SK-N-SH (cell line): ENCODE measurements around the gene RPL5. TPM values are rescaled to one million over a fixed set of nuclear protein-coding genes. Genes with fewer than 3 reads are reported as not detected.

Experiments
- CTCF ChIA-PET: fragments of 300-600, 350-600 bp; formaldehyde crosslinking; extraction: SDS; loops from one replicate; lab custom pipeline; 2021; lab: Yijun Ruan, JAX
- POLR2A ChIA-PET: fragments of 350-600 bp; sonication (Branson Sonifier 250); formaldehyde crosslinking; extraction: SDS; loops from one replicate; lab custom pipeline; 2020; ENCODE audit warnings: antibody characterized with exemption, inconsistent platforms; lab: Yijun Ruan, JAX
- DNase-seq: peaks from one replicate; pipeline ENCODE4 v3.0.0; 2012
- H2AFZ ChIP-seq: fragments of 200-600 bp; sonication (generic); 2 replicates; pipeline ENCODE4 v1.8.1; 2016; ENCODE audit warnings: antibody characterized with exemption, mild to moderate bottlenecking, low read depth
- H3F3A ChIP-seq: fragments of 200-600 bp; sonication (generic); replicated peaks from 2 replicates; pipeline ENCODE3; 2016; ENCODE audit warnings: antibody characterized with exemption, mild to moderate bottlenecking; ENCODE audit not compliant: insufficient read depth
- H3K27ac ChIP-seq, 2 experiments: fragments of 200-500 bp in 1 of 2; fragments of 200-600 bp in 1 of 2; sonication (Bioruptor generic) in 1 of 2; sonication (generic), shearing (Covaris generic) in 1 of 2; 2 replicates each; pipeline versions ENCODE4 v1.5.1 to v1.6.1; 2014 to 2016; ENCODE audit warnings: low read depth in 2 of 2, inconsistent platforms in 1 of 2, low read length in 1 of 2, mild to moderate bottlenecking in 1 of 2, mixed read lengths in 1 of 2
- H3K27me3 ChIP-seq: fragments of 200-600 bp; sonication (generic), shearing (Covaris generic); 2 replicates; pipeline ENCODE4 v1.6.1; 2016; ENCODE audit warnings: mixed run types; ENCODE audit not compliant: insufficient read depth
- H3K36me3 ChIP-seq, 2 experiments: fragments of 200-500 bp in 1 of 2; fragments of 200-600 bp in 1 of 2; sonication (Bioruptor generic) in 1 of 2; sonication (generic) in 1 of 2; replicated peaks in 1 of 2; 2 replicates each; pipeline versions ENCODE3 to v1.5.1; 2014 to 2016; ENCODE audit warnings: low read length in 1 of 2, mild to moderate bottlenecking in 1 of 2; ENCODE audit not compliant: insufficient read depth in 2 of 2, control insufficient read depth in 1 of 2
- H3K4me1 ChIP-seq, 2 experiments: fragments of 200-500 bp in 1 of 2; fragments of 200-600 bp in 1 of 2; sonication (Bioruptor generic) in 1 of 2; sonication (generic), shearing (Covaris generic) in 1 of 2; 2 replicates each; pipeline versions ENCODE4 v1.5.1 to v1.6.1; 2014 to 2016; ENCODE audit warnings: low read depth in 1 of 2, low read length in 1 of 2, mixed run types in 1 of 2; ENCODE audit not compliant: insufficient read depth in 2 of 2, control insufficient read depth in 1 of 2
- H3K4me2 ChIP-seq: fragments of 200-600 bp; sonication (generic), shearing (Covaris generic); 2 replicates; pipeline ENCODE4 v1.6.1; 2017; ENCODE audit warnings: mixed run types
- H3K4me3 ChIP-seq, 2 experiments: fragments of 200-500 bp in 1 of 2; fragments of 200-600 bp in 1 of 2; sonication (Bioruptor generic) in 1 of 2; sonication (generic), shearing (Covaris generic) in 1 of 2; 2 replicates each; pipeline versions ENCODE4 v1.5.1 to v1.8.1; 2014 to 2016; ENCODE audit warnings: low read depth in 2 of 2, inconsistent platforms in 1 of 2, low read length in 1 of 2, mild to moderate bottlenecking in 1 of 2, mixed read lengths in 1 of 2, moderate library complexity in 1 of 2
- H3K79me2 ChIP-seq: fragments of 200-600 bp; sonication (generic); 2 replicates; pipeline ENCODE4 v1.8.1; 2017; ENCODE audit warnings: mild to moderate bottlenecking; ENCODE audit not compliant: insufficient read depth
- H3K9ac ChIP-seq: fragments of 200-600 bp; sonication (generic); 2 replicates; pipeline ENCODE4 v1.6.1; 2017; ENCODE audit warnings: mixed run types
- H3K9me2 ChIP-seq: fragments of 200-600 bp; sonication (generic); 2 replicates; pipeline ENCODE4 v1.6.1; 2017; ENCODE audit warnings: mixed run types
- H3K9me3 ChIP-seq: fragments of 200-600 bp; sonication (generic); 2 replicates; pipeline ENCODE4 v1.6.1; 2017; ENCODE audit warnings: mixed run types, mild to moderate bottlenecking, moderate library complexity
- H4K20me1 ChIP-seq: fragments of 200-600 bp; sonication (generic); 2 replicates; pipeline ENCODE4 v1.6.1; 2017; ENCODE audit warnings: mild to moderate bottlenecking, mixed run types; ENCODE audit not compliant: insufficient read depth
- CHD2 ChIP-seq: fragments of 150-350 bp; IDR thresholded peaks from 2 replicates; pipeline ENCODE4 v1.6.1; 2018; ENCODE audit warnings: low read length; ENCODE audit not compliant: partially characterized antibody
- CTCF ChIP-seq: fragments of 200-600 bp; sonication (generic); IDR thresholded peaks from 2 replicates; pipeline ENCODE4 v1.6.1; 2017; ENCODE audit warnings: antibody characterized with exemption, mild to moderate bottlenecking, moderate library complexity
- EP300 ChIP-seq, 2 experiments: IDR thresholded peaks; 2 replicates each; pipeline versions ENCODE4 v1.4.0 to v1.6.1; 2012; ENCODE audit warnings: borderline replicate concordance in 1 of 2, low read depth in 1 of 2, low read length in 1 of 2
- FOSL2 ChIP-seq: IDR thresholded peaks from 2 replicates; pipeline ENCODE4 v1.4.0; 2012; ENCODE audit warnings: low read depth, mild to moderate bottlenecking, moderate library complexity, borderline replicate concordance
- JUND ChIP-seq: IDR thresholded peaks from 2 replicates; pipeline ENCODE4 v1.4.0; 2012
- MAX ChIP-seq: IDR thresholded peaks from 2 replicates; pipeline ENCODE4 v1.4.0; 2012; ENCODE audit warnings: low read depth
- MEF2A ChIP-seq: IDR thresholded peaks from 2 replicates; pipeline ENCODE4 v1.4.0; 2012; ENCODE audit warnings: low read depth, borderline replicate concordance
- NRF1 ChIP-seq: IDR thresholded peaks from 2 replicates; pipeline ENCODE4 v1.6.1; 2012; ENCODE audit warnings: low read depth, mild to moderate bottlenecking, low read length
- POLR2AphosphoS5 ChIP-seq: IDR thresholded peaks from 2 replicates; pipeline ENCODE4 v1.6.1; 2012; ENCODE audit warnings: low read depth, low read length
- RAD21 ChIP-seq: IDR thresholded peaks from 2 replicates; pipeline ENCODE4 v1.6.1; 2012; ENCODE audit warnings: mild to moderate bottlenecking, low read length
- RCOR1 ChIP-seq: fragments of 150-350 bp; IDR thresholded peaks from 2 replicates; pipeline ENCODE4 v1.6.1; 2017; ENCODE audit warnings: antibody characterized with exemption, low read length
- RXRA ChIP-seq: IDR thresholded peaks from 2 replicates; pipeline ENCODE4 v1.4.0; 2012; ENCODE audit warnings: low read depth, mild to moderate bottlenecking, borderline replicate concordance
- SIN3A ChIP-seq: IDR thresholded peaks from 2 replicates; pipeline ENCODE4 v1.6.1; 2012; ENCODE audit warnings: low read depth, mild to moderate bottlenecking, low read length, moderate library complexity, borderline replicate concordance
- SMC3 ChIP-seq: IDR thresholded peaks from 2 replicates; pipeline ENCODE4 v1.6.1; 2012; ENCODE audit warnings: low read depth, low read length, improper control_type of control experiment
- TAF1 ChIP-seq: IDR thresholded peaks from 2 replicates; pipeline ENCODE4 v1.6.1; 2012; ENCODE audit warnings: low read depth, mild to moderate bottlenecking, low read length, moderate library complexity, borderline replicate concordance
- TCF12 ChIP-seq: IDR thresholded peaks from 2 replicates; pipeline ENCODE4 v1.4.0; 2012
- USF1 ChIP-seq: IDR thresholded peaks from 2 replicates; pipeline ENCODE4 v1.4.0; 2012; ENCODE audit warnings: low read depth, borderline replicate concordance
- USF2 ChIP-seq: fragments of 150-350 bp; IDR thresholded peaks from 2 replicates; pipeline ENCODE4 v1.6.1; 2017; ENCODE audit warnings: antibody characterized with exemption, low read length, low read depth, borderline replicate concordance
- ZBTB33 ChIP-seq: IDR thresholded peaks from 2 replicates; pipeline ENCODE4 v1.4.0; 2012; ENCODE audit warnings: low read depth, borderline replicate concordance
- WGBS: methylation state at CpG from one replicate; pipeline ENCODE4 v1.1.6; 2017; ENCODE audit warnings: low lambda C conversion rate; 5-methylcytosine and 5-hydroxymethylcytosine counted together
- polyA plus RNA-seq, 3 experiments: library from polyadenylated mRNA; depleted of rRNA; stranded (reverse); fragments of >200 nt; gene quantifications; 2 replicates each; pipeline ENCODE4 v1.2.3, GENCODE V29; 2012

The RPL5 gene
- polyA plus RNA-seq, 1 of the 3 experiments (the other 2 are of a cell fraction) = 1,489 TPM

GRCh38 chr1:92857817-92858216 is 26.0 kb downstream of the RPL5 start:
- H3K4me1 ChIP-seq = peaks cover 0 to 6% of the 10 kb centered on the region in 2 experiments; a peak in 1 of 4 replicates
- H3K4me2 ChIP-seq = no peak overlapping the region
- 60% methylated on average over 5 of the region's 5 CpGs for WGBS
- H3K27me3 ChIP-seq = no peaks in the 10 kb centered on the region
- DNase-seq = no peak
- no peaks in the 10 kb centered on the region for H3K79me2 ChIP-seq
- H3K9me3 ChIP-seq = no peaks in the 10 kb centered on the region
- ChIA-PET CTCF (interaction anchor here (0.6 to 13.1 kb wide), 30 partner anchors 9 to 204 kb away, joined by 3 to 193 read pairs (median 9); partner anchors contain the start of genes DIPK1A and RPL5), POLR2A (no interaction called here)
- no peak overlapping the region for H3K9ac ChIP-seq
- TF ChIP-seq NRF1 (no peak), TCF12 (no peak), USF1 (no peak), MEF2A (no peak), TAF1 (no peak)
- no peaks in the 10 kb centered on the region for H3F3A ChIP-seq
- H3K4me3 ChIP-seq = no peak overlapping the region
- H4K20me1 ChIP-seq = no peaks in the 10 kb centered on the region
- H3K27ac ChIP-seq = no peak overlapping the region
- H3K9me2 ChIP-seq = no peaks in the 10 kb centered on the region
- H3K36me3 ChIP-seq = no peaks in the 10 kb centered on the region
- no peak overlapping the region for H2AFZ ChIP-seq

GRCh38 chr1:92858564-92859399 is 26.9 kb downstream of the RPL5 start:
- no peaks in the 10 kb centered on the region for H4K20me1 ChIP-seq
- H2AFZ ChIP-seq = peak overlapping the region; percentile 62
- CTCF ChIA-PET = interaction anchor here (0.6 to 13.1 kb wide), 67 partner anchors 10 to 486 kb away, joined by 3 to 193 read pairs (median 5); partner anchors contain the start of genes DIPK1A, DR1 and RPL5
- no peaks in the 10 kb centered on the region for H3K9me2 ChIP-seq
- DNase-seq = peak; percentile 71
- no peak overlapping the region; a peak in 1 of 4 replicates for H3K4me3 ChIP-seq
- POLR2A ChIA-PET = no interaction called here
- no peaks in the 10 kb centered on the region for H3K36me3 ChIP-seq
- H3K9me3 ChIP-seq = no peaks in the 10 kb centered on the region
- H3K27ac ChIP-seq = no peak overlapping the region
- no peak overlapping the region for H3K4me2 ChIP-seq
- peaks cover 0 to 6% of the 10 kb centered on the region in 2 experiments; a peak in 1 of 4 replicates for H3K4me1 ChIP-seq
- 18% methylated on average over 13 of the region's 13 CpGs for WGBS
- no peaks in the 10 kb centered on the region for H3K79me2 ChIP-seq
- H3F3A ChIP-seq = no peaks in the 10 kb centered on the region
- H3K27me3 ChIP-seq = no peaks in the 10 kb centered on the region
- H3K9ac ChIP-seq = no peak overlapping the region
- TF ChIP-seq TAF1 = no peak
- TF ChIP-seq RAD21 = peak; percentile 99
- TF ChIP-seq FOSL2 = no peak
- TF ChIP-seq NRF1 = peak; percentile 23; the same call in 1 of the 2 replicates
- TF ChIP-seq CHD2 = peak; percentile 21
- no peak for TF ChIP-seq ZBTB33
- TF ChIP-seq EP300 (IDR thresholded peaks at IDR 0.05; ENCODE audit: borderline replicate concordance in 1 of 2, low read depth in 1 of 2, low read length in 1 of 2) = no peak
- peak; percentile 99 for TF ChIP-seq CTCF
- TF ChIP-seq POLR2AphosphoS5 = no peak
- no peak for TF ChIP-seq RXRA
- TF ChIP-seq SIN3A = no peak
- TF ChIP-seq USF2 = no peak
- TF ChIP-seq JUND = no peak
- no peak for TF ChIP-seq MAX
- TF ChIP-seq SMC3 = peak; percentile 98
- TF ChIP-seq USF1 = no peak
- TF ChIP-seq RCOR1 = no peak
